Osteoblast (primary cell): ENCODE results near the gene SH3TC1. TPM values are rescaled to one million over a fixed set of nuclear protein-coding genes. Genes with fewer than 3 reads are reported as not detected.
A peak's percentile ranks its signal among the peaks of the same experiment; 100 is the strongest.

ENCODE experiments used
- DNase-seq: peaks from one replicate; pipeline ENCODE4 v3.0.0; 2011; ENCODE audit warnings: low spot score, mixed read lengths; ENCODE audit not compliant: insufficient read length; ENCODE audit errors: missing footprints
- H2AFZ ChIP-seq: 2 replicates; pipeline ENCODE4 v1.6.0; 2011; ENCODE audit warnings: mild to moderate bottlenecking, low read length
- H3K27ac ChIP-seq: 2 replicates; pipeline ENCODE4 v1.5.1; 2011; ENCODE audit warnings: mild to moderate bottlenecking, low read depth, low read length, moderate library complexity
- H3K27me3 ChIP-seq: 2 replicates; pipeline ENCODE4 v1.6.0; 2012; ENCODE audit warnings: mild to moderate bottlenecking, control low read depth, inconsistent platforms, low read length, moderate library complexity; ENCODE audit not compliant: insufficient read depth
- H3K36me3 ChIP-seq: 2 replicates; pipeline ENCODE4 v1.5.1; 2011; ENCODE audit warnings: mild to moderate bottlenecking, low read length, control low read depth, moderate library complexity; ENCODE audit not compliant: insufficient read depth
- H3K4me1 ChIP-seq: 2 replicates; pipeline ENCODE4 v1.5.1; 2011; ENCODE audit warnings: mild to moderate bottlenecking, low read length, control low read depth, moderate library complexity; ENCODE audit not compliant: insufficient read depth
- H3K4me2 ChIP-seq: 2 replicates; pipeline ENCODE4 v1.6.0; 2011; ENCODE audit warnings: mild to moderate bottlenecking, low read length; ENCODE audit not compliant: insufficient read depth
- H3K4me3 ChIP-seq: fragments of 200-600 bp; sonication (generic); 3 replicates; pipeline ENCODE4 v1.5.1; 2012; ENCODE audit warnings: mild to moderate bottlenecking, low read length, inconsistent platforms; ENCODE audit not compliant: insufficient read depth
- H3K79me2 ChIP-seq: 2 replicates; pipeline ENCODE4 v1.6.0; 2012; ENCODE audit warnings: mild to moderate bottlenecking, low read length, control low read depth, inconsistent platforms; ENCODE audit not compliant: insufficient read depth
- H3K9me3 ChIP-seq: 2 replicates; pipeline ENCODE4 v1.5.1; 2011; ENCODE audit warnings: low read depth, low read length, control low read depth
- H4K20me1 ChIP-seq: 2 replicates; pipeline ENCODE4 v1.6.0; 2012; ENCODE audit warnings: mild to moderate bottlenecking, low read length, control low read depth; ENCODE audit not compliant: insufficient read depth
- total RNA-seq: library from RNA; depleted of rRNA; stranded (reverse); fragments of >200 nt; gene quantifications from 2 replicates; pipeline ENCODE4 v1.2.3, GENCODE V29; 2012
- TF ChIP-seq, protein P1 (sequence below): IDR thresholded peaks from 2 replicates; pipeline ENCODE4 v1.5.1; 2011; ENCODE audit warnings: mild to moderate bottlenecking, low read depth, low read length, moderate library complexity; ENCODE audit errors: extremely low read depth

The SH3TC1 gene
- total RNA-seq, 1 donor, result 3.6 TPM

DNA sequence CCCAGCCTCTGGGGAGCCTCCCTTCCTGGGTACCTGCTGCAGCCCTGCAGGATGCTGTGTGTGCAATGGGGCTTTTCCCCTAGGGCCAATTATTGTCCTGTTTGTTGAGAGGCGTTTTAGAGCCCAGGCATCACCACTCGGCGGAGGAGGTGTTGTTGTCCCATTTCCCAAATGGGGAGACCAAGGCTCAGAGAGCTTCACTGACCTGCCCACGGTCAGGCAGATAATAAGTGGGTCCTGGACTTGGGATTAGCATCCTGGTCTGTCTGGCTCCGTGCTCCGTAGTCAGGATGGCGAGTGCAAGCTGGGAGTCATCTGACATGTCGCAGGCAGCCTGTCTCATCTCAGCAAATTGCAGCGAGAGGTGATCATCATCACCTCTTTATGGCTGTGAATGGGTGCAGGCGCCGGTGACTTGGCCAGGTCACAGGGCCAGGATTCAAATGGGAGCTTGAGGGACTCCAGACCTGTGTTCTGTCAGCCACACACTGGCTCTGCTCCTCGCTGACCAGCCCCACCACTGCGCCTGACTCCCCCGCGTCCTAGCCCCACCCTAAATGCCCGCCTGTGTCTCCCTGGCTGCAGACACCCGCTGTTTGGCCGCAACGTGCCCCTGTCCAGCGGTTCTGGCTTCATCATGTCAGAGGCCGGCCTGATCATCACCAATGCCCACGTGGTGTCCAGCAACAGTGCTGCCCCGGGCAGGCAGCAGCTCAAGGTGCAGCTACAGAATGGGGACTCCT is 87.1 kb downstream of the SH3TC1 start:
- Histone ChIP-seq H3K4me3 (no peak overlapping the region), H3K27me3 (no peaks in the 10 kb centered on the region), H3K9me3 (no peaks in the 10 kb centered on the region), H3K36me3 (no peaks in the 10 kb centered on the region), H4K20me1 (no peaks in the 10 kb centered on the region), H2AFZ (no peak overlapping the region), H3K79me2 (no peaks in the 10 kb centered on the region), H3K27ac (no peak overlapping the region), H3K4me2 (no peak overlapping the region), H3K4me1 (no peaks in the 10 kb centered on the region)
- peak; percentile 36 for DNase-seq
- TF ChIP-seq, protein P1, sequence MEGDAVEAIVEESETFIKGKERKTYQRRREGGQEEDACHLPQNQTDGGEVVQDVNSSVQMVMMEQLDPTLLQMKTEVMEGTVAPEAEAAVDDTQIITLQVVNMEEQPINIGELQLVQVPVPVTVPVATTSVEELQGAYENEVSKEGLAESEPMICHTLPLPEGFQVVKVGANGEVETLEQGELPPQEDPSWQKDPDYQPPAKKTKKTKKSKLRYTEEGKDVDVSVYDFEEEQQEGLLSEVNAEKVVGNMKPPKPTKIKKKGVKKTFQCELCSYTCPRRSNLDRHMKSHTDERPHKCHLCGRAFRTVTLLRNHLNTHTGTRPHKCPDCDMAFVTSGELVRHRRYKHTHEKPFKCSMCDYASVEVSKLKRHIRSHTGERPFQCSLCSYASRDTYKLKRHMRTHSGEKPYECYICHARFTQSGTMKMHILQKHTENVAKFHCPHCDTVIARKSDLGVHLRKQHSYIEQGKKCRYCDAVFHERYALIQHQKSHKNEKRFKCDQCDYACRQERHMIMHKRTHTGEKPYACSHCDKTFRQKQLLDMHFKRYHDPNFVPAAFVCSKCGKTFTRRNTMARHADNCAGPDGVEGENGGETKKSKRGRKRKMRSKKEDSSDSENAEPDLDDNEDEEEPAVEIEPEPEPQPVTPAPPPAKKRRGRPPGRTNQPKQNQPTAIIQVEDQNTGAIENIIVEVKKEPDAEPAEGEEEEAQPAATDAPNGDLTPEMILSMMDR, result no peak

DNA sequence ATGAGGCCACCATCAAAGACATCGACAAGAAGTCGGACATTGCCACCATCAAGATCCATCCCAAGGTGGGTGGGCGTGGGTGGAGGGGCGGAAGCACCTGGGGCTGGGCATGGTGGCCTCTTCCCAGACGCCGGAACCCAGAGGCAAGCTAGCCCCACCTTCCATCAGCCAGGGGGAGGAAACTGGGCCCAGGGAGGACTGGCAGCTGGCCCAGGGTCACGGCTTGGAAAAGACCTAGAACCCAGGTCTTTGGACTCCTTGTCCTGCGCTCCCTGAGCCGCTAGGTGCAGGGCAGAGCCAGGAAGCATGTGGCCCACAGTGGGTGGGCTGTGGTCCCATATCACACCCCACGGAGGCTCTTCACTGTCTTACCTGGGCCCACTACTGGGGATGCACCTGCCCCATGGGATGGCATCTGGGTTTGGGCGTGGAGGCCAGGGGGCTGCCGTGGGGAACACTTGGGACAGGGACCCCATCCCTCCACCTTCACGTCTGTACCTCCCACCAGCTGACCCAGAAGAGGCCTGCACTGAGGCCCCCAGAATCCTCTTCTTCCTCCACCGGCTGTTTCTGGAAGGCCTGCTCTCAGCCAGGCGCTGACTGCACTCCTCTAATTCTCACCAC is 87.7 kb downstream of the SH3TC1 start:
- DNase-seq, result peak; percentile 35
- no peak overlapping the region for H2AFZ ChIP-seq
- H3K79me2 ChIP-seq, result no peaks in the 10 kb centered on the region
- no peak overlapping the region for H3K27ac ChIP-seq
- no peak overlapping the region for H3K4me3 ChIP-seq
- H3K36me3 ChIP-seq, result no peaks in the 10 kb centered on the region
- H4K20me1 ChIP-seq, result no peaks in the 10 kb centered on the region
- no peaks in the 10 kb centered on the region for H3K9me3 ChIP-seq
- no peaks in the 10 kb centered on the region for H3K27me3 ChIP-seq
- TF ChIP-seq, protein P1, result no peak
- H3K4me1 ChIP-seq, result no peaks in the 10 kb centered on the region
- H3K4me2 ChIP-seq, result no peak overlapping the region

DNA sequence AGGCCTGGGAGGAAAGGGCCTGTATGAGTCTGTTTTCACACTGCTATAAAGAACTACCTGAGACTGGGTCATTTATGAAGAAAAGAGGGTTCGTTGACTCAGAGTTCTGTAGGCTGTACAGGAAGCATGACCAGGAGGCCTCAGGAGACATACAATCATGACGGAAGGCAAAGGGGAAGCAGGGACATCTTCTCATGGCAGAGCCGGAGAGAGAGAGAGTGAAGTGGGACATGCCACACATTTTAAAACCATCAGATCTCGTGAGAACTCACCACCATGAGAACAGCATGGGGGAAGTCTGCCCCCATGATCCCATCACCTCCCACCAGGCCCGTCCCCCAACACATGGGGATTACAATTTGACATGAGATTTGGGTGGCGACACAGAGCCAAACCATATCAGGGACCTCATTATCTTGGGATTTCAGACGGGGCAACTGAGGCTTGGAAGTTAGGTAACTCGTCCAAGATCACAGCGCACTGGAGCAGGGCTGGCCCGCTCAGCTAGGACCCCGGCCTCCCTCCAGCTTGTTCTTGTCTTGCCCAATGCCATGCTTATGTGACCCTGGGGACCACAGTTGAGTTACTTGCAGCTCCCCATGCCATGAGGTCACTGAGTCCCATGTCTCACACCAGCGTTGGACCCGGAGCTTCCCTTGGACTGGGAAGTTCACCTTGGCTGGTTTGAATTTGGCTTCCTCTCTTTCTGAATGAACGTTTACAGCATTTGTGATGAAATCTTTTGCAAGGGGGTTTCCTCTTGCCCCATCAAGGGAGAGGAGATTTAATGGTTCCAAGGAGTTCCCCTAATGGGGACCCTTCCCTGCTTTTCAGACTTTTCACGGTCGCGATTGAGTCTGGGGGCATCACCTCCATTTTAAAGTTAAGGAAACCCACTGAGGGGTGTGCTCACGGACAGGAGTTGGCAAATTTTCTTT is 88.5 kb downstream of the SH3TC1 start:
- no peaks in the 10 kb centered on the region for H3K79me2 ChIP-seq
- H3K36me3 ChIP-seq, result no peaks in the 10 kb centered on the region
- H4K20me1 ChIP-seq, result no peaks in the 10 kb centered on the region
- DNase-seq, result peak; percentile 18
- no peak overlapping the region for H2AFZ ChIP-seq
- no peaks in the 10 kb centered on the region for H3K27me3 ChIP-seq
- H3K4me3 ChIP-seq, result no peak overlapping the region
- TF ChIP-seq, protein P1, result no peak
- H3K27ac ChIP-seq, result no peak overlapping the region
- no peak overlapping the region for H3K4me2 ChIP-seq
- H3K9me3 ChIP-seq, result no peaks in the 10 kb centered on the region
- H3K4me1 ChIP-seq, result no peaks in the 10 kb centered on the region
